ENCODE measurements around the gene DLGAP1.

DLGAP1 gene

DNA sequence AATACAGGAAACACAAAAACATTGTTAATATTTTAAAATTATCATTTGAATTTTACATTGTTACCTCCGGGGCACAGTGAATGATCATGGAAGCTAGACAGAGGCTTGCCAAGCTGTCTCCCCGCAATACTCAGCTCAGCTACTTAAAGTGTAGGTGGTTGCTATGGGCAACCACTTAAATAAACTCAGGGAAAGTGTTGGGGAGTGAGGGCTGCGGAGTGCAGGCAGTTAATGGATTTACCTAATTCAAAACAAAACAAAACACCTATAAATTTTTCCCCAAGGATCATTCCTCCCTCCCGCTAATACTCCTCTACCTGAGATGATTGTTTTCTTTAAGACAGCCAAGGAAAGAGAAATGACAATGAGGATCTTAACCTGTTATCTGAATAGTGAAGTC lies 655.6 kb downstream of the DLGAP1 start:
- DNase-seq, result peak; percentile 61

- DNase-seq, result no peak
These were observed 657.1 kb downstream of the DLGAP1 start for GRCh38 chr18:3798032-3798431.

DNA sequence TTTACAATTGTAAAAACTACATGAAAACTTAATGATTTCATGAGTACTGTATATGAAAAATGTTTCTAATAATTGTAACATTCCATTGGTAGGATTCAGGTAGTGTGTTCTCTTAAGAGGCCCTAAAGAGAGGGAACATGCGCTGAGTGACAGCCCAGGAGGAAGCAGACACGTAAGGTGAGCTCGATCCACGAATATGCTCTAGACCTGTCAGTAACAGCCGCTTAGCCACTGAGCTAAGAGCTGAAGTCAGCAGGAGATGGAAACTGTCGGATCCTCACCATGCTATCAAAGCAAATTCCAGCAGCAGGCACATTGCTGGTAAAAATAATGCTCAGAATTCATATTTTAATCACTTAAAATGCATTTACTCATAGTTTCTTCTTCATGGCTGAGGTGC lies 658.7 kb downstream of the DLGAP1 start:
- no peak for DNase-seq

GRCh38 chr18:3794537-3795348 lies 660.4 kb downstream of the DLGAP1 start:
- DNase-seq, result peak; percentile 65

DNA sequence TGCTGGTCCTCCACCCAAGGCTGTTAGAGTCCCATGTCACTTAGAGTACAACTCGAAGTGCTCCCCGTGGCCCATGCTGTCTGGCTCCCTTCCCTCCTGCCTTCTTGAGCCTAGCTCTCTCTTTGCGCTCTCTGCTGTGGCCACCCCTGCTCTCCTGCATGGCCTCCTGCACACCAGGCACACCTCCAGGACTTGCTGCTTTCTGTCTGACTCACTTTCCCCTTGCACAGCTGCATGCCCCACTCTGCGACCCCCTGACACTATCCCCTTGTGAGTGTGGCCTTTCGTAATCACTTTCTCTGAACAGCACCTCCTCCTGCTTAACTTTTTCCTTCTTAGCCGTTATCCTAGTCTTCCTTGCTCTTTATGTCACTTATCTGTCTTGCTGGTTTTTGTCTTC lies 661.6 kb downstream of the DLGAP1 start:
- DNase-seq, result no peak

- no peak for DNase-seq
These were observed 662.0 kb downstream of the DLGAP1 start for GRCh38 chr18:3793111-3793510.

GRCh38 chr18:3792711-3793110 lies 662.4 kb downstream of the DLGAP1 start:
- no peak for DNase-seq

GRCh38 chr18:3791238-3791637 lies 663.9 kb downstream of the DLGAP1 start:
- peak; percentile 63 for DNase-seq

DNA sequence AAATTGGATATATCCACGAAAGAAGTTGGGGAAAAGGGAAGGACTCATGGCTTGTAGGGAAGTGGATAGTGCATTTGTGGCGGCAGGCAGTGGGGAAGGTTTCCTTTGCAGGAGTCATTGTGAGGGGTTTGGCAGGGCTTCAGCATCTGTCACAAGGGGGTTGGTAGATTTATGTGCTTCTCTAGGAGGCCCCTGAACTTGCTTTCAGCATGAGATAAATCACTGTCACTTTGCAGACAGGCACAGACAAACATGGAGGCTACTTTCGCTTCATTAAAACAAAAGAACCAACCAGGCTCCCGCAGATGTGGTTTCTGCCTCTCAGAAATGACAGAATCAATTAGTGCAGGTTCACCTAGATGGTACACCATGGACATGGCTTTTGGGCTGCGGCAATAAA lies 664.4 kb downstream of the DLGAP1 start:
- DNase-seq, result peak; percentile 87

- DNase-seq, result no peak
These were observed 665.6 kb downstream of the DLGAP1 start for GRCh38 chr18:3789525-3789924.

- DNase-seq, result no peak
These were observed 670.2 kb downstream of the DLGAP1 start for GRCh38 chr18:3784949-3785348.

DNA sequence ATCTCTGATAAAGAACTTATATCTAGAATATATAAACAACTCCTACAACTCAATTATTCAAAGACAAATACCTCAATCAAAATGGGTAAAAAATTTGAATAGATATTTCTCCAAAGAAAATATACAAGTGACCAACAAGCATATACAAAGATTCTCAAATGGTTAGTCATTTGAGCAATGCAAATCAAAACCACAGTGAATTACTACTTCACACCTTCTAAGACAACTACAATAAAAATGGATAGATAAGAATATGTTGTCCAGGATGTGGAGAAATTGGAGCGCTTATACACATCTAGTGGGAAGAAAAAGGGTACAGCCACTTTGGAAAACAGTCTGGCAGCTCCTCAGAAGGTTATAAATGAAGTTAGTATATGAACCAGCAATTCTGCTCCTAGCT lies 672.2 kb downstream of the DLGAP1 start:
- no peak for DNase-seq

- no peak for DNase-seq
These were observed 677.4 kb downstream of the DLGAP1 start for GRCh38 chr18:3777719-3778118.

GRCh38 chr18:3777122-3777521 lies 678.0 kb downstream of the DLGAP1 start:
- no peak for DNase-seq

DNA sequence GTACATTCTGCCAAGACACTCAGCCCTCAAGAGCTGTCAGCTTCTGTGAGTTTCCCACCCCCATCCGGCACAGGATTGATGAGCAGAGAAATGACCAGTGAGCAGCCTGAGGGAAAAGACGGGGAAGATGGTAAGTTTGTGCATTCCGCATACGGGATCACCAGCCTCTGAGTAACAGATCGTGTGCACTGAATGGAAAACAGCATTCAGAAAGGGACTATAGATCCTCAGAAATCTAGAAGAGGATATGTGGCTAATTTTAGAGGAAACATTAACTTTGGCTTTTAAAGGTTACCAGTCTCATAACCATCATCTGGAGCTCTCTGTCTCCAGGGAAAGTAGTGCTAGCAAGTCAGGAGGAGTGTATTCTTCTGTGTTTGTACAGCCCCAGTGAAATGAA lies 679.1 kb downstream of the DLGAP1 start:
- no peak for DNase-seq

GRCh38 chr18:3773303-3773702 lies 681.8 kb downstream of the DLGAP1 start:
- DNase-seq, result no peak

- peak; percentile 84 for DNase-seq
These were observed 683.8 kb downstream of the DLGAP1 start for GRCh38 chr18:3771121-3771971.

GRCh38 chr18:3761266-3761665 lies 693.8 kb downstream of the DLGAP1 start:
- no peak for DNase-seq

DNA sequence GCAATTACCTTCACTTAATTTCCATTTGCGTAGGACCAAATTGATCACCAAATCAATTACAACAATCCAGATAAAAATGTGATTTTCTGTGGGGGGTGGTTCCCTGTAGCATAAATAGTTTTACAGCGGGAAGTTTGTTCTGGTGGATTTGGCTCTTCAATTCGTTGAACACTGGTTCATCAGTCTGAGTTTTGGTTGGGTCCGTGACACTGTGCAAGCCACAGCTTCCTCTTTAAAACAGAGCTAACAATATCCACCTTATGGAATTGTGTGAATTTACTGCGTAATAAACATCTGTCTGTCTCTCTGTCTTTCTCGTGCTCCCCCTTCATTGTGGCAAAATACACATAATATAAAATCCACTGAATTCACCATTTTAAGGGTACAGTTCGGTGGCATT lies 694.4 kb downstream of the DLGAP1 start:
- no peak for DNase-seq

GRCh38 chr18:3759099-3759498 lies 696.0 kb downstream of the DLGAP1 start:
- DNase-seq, result no peak

GRCh38 chr18:3758531-3758930 lies 696.6 kb downstream of the DLGAP1 start:
- DNase-seq, result no peak

DNA sequence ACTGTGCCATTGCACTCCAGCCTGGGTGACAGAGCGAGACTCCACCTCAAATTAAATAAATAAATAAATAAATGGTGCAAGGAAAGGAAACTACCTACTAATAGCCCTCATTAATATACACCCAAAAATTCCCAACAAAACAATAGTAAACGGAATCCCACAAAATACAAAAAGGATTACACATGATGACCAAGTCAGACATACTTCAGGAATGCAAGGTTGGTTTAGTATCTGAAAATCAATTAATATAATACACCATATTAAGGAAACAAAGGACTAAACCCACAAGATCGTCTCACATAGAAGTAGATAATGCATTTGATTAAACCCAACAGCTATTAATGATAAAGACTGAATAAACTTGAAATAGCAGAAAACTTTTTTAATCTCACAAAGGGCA lies 697.7 kb downstream of the DLGAP1 start:
- DNase-seq, result no peak

- DNase-seq, result no peak
These were observed 702.0 kb downstream of the DLGAP1 start for GRCh38 chr18:3753106-3753505.

DNA sequence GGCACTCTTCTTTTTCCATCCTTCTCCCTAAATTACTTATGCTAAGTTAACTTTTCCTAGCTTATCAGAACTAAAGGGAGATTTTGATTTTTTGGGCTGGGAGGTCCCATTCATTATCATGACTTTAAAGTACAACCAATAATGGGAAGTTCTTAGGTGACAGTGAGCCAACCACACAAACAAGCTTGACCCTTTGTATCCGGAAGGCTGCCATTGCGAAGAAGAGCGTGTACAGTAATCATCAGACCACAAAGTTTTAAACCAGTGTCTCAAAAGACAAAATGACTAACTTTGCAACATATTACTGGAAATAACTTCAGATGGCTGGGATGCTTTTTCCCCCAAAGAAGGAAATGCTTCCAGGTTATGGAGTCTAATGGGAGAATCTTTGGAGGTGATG lies 707.0 kb downstream of the DLGAP1 start:
- DNase-seq, result no peak

All from NCI-H82 (cell line).